ENCODE measurements around the gene HAND2.

DNA sequence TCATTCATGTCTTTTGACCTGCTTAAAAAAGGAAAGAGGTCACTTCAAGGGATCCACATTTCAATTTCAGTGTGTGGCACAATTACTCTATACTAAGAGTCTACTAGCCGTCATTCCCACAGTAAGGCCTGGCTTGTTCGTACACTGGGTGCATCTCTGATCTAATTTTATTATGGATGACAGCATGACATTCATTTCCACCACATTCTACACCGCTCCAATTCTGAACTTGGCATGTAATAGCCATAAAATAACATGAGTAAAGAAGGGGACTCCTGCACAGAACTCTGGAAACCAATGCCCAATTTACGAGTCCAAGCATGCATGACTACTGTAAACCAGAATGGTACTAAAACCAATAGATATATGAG is 51.1 kb downstream of the HAND2 start:
- TF ChIP-seq, protein P1, sequence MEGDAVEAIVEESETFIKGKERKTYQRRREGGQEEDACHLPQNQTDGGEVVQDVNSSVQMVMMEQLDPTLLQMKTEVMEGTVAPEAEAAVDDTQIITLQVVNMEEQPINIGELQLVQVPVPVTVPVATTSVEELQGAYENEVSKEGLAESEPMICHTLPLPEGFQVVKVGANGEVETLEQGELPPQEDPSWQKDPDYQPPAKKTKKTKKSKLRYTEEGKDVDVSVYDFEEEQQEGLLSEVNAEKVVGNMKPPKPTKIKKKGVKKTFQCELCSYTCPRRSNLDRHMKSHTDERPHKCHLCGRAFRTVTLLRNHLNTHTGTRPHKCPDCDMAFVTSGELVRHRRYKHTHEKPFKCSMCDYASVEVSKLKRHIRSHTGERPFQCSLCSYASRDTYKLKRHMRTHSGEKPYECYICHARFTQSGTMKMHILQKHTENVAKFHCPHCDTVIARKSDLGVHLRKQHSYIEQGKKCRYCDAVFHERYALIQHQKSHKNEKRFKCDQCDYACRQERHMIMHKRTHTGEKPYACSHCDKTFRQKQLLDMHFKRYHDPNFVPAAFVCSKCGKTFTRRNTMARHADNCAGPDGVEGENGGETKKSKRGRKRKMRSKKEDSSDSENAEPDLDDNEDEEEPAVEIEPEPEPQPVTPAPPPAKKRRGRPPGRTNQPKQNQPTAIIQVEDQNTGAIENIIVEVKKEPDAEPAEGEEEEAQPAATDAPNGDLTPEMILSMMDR (IDR thresholded peaks at IDR 0.05; ENCODE audit: low read depth, low read length) = no peak
- no peak for TF ChIP-seq EZH2phosphoT487 (IDR thresholded peaks at IDR 0.05; ENCODE audit: low read depth)
